Neural cell (in vitro differentiated cells): Measurements from ENCODE around the gene ENAH. TPM values are rescaled to one million over a fixed set of nuclear protein-coding genes. Genes with fewer than 3 reads are reported as not detected.
"Not testable (repeated sequence)": the region's sequence is repeated elsewhere in the genome, so short reads cannot be mapped to it uniquely, and the experiment has no call there.

Source experiments
- H2AFZ ChIP-seq: fragments of 200-600, 300-800 bp; sonication (generic), shearing (Covaris generic); 2 replicates; pipeline ENCODE4 v1.6.0; 2014; ENCODE audit warnings: low read depth, mild to moderate bottlenecking, antibody characterized with exemption, low read length, moderate library complexity
- H3F3A ChIP-seq: fragments of 200-600 bp; shearing (Covaris generic); 2 replicates; pipeline ENCODE4 v1.6.1; 2016; ENCODE audit warnings: mild to moderate bottlenecking, moderate library complexity, mixed read lengths, antibody characterized with exemption, low read length; ENCODE audit not compliant: insufficient read depth, poor library complexity, severe bottlenecking
- H3K27ac ChIP-seq: fragments of 200-600, 300-800 bp; sonication (generic), shearing (Covaris generic); 2 replicates; pipeline ENCODE4 v1.5.1; 2014; ENCODE audit warnings: mild to moderate bottlenecking, low read length, moderate library complexity
- H3K27me3 ChIP-seq: fragments of 300-800, 200-600 bp; sonication (generic), shearing (Covaris generic); 2 replicates; pipeline ENCODE4 v1.6.0; 2014; ENCODE audit warnings: mild to moderate bottlenecking, low read depth, low read length, moderate library complexity; ENCODE audit not compliant: insufficient read depth
- H3K36me3 ChIP-seq: fragments of 300-800, 200-600 bp; sonication (generic), shearing (Covaris generic); 2 replicates; pipeline ENCODE4 v1.5.1; 2014; ENCODE audit warnings: mild to moderate bottlenecking, antibody characterized with exemption, low read length, moderate library complexity; ENCODE audit not compliant: insufficient read depth
- H3K4me2 ChIP-seq: fragments of 300-800, 200-600 bp; sonication (generic), shearing (Covaris generic); 2 replicates; pipeline ENCODE4 v1.6.0; 2014; ENCODE audit warnings: mild to moderate bottlenecking, low read length
- H3K4me3 ChIP-seq: fragments of 300-800, 200-600 bp; sonication (generic), shearing (Covaris generic); 2 replicates; pipeline ENCODE4 v1.5.1; 2014; ENCODE audit warnings: mild to moderate bottlenecking, low read length, moderate library complexity
- H3K79me2 ChIP-seq: fragments of 200-600 bp; shearing (Covaris generic); replicated peaks from 2 replicates; pipeline ENCODE4 v1.6.0; 2014; ENCODE audit warnings: mild to moderate bottlenecking, low read length, moderate library complexity; ENCODE audit not compliant: insufficient read depth
- H3K9ac ChIP-seq: fragments of 300-800, 200-600 bp; sonication (generic), shearing (Covaris generic); 2 replicates; pipeline ENCODE4 v1.6.1; 2016; ENCODE audit warnings: mild to moderate bottlenecking, low read length, mixed read lengths
- H3K9me2 ChIP-seq: fragments of 200-600 bp; shearing (Covaris generic); 2 replicates; pipeline ENCODE4 v1.6.1; 2016; ENCODE audit warnings: mild to moderate bottlenecking, low read length, mixed read lengths; ENCODE audit not compliant: insufficient read depth
- H3K9me3 ChIP-seq: fragments of 200-600, 300-800 bp; sonication (generic), shearing (Covaris generic); 2 replicates; pipeline ENCODE4 v1.6.1; 2016; ENCODE audit warnings: mild to moderate bottlenecking, mixed run types, low read length, moderate library complexity, mixed read lengths
- H4K20me1 ChIP-seq: fragments of 200-600 bp; shearing (Covaris generic); 2 replicates; pipeline ENCODE4 v1.6.1; 2016; ENCODE audit warnings: mild to moderate bottlenecking, mixed run types; ENCODE audit not compliant: insufficient read depth
- EP300 ChIP-seq: fragments of 450-650 bp; conservative IDR thresholded peaks from 2 replicates; pipeline ENCODE4 v1.6.1; 2014; ENCODE audit warnings: antibody characterized with exemption, mild to moderate bottlenecking, moderate library complexity; ENCODE audit not compliant: poor library complexity, severe bottlenecking
- EZH2 ChIP-seq: fragments of 200-600, 300-800 bp; shearing (Covaris generic), sonication (generic); IDR thresholded peaks from 2 replicates; pipeline ENCODE4 v1.6.1; 2014; ENCODE audit warnings: antibody characterized with exemption, low read length, borderline replicate concordance, mild to moderate bottlenecking; ENCODE audit not compliant: insufficient read depth, poor library complexity, severe bottlenecking
- MXI1 ChIP-seq: fragments of 450-650 bp; conservative IDR thresholded peaks from 2 replicates; pipeline ENCODE4 v1.6.1; 2014; ENCODE audit warnings: antibody characterized with exemption, mild to moderate bottlenecking; ENCODE audit not compliant: poor library complexity, severe bottlenecking
- POLR2AphosphoS5 ChIP-seq: IDR thresholded peaks from 2 replicates; pipeline ENCODE4 v1.6.1; 2012
- RAD21 ChIP-seq: fragments of 450-650 bp; conservative IDR thresholded peaks from 2 replicates; pipeline ENCODE4 v1.6.1; 2014; ENCODE audit warnings: antibody characterized with exemption, mild to moderate bottlenecking, moderate library complexity
- REST ChIP-seq: IDR thresholded peaks from 2 replicates; pipeline ENCODE4 v1.6.1; 2012; ENCODE audit warnings: borderline replicate concordance
- SMC3 ChIP-seq: fragments of 450-650 bp; conservative IDR thresholded peaks from 2 replicates; pipeline ENCODE4 v1.6.1; 2014; ENCODE audit warnings: antibody characterized with exemption, mild to moderate bottlenecking, moderate library complexity; ENCODE audit not compliant: poor library complexity
- TAF1 ChIP-seq: IDR thresholded peaks from 2 replicates; pipeline ENCODE4 v1.6.1; 2012; ENCODE audit warnings: low read depth
- polyA plus RNA-seq: library from polyadenylated mRNA; depleted of rRNA; stranded (reverse); fragments of >200 nt; gene quantifications from 2 replicates; pipeline ENCODE4 v1.2.3, GENCODE V29; 2014
- TF ChIP-seq, protein P1 (sequence below): fragments of 450-650 bp; IDR thresholded peaks from 2 replicates; pipeline ENCODE4 v1.5.1; 2014; ENCODE audit warnings: antibody characterized with exemption, mild to moderate bottlenecking, moderate library complexity; ENCODE audit not compliant: poor library complexity, severe bottlenecking

Gene ENAH
- polyA plus RNA-seq, 1 donor from 2014 or later: 58.4 TPM

GRCh38 chr1:225694151-225694603 is 41.3 kb upstream of the ENAH start:
- H3K9me3 ChIP-seq: no peaks in the 10 kb centered on the region

GRCh38 chr1:225693697-225694096 is 40.8 kb upstream of the ENAH start:
- H3K4me3 ChIP-seq, H3K9me2 ChIP-seq, H3K27ac ChIP-seq: not testable (repeated sequence)

More at GRCh38 chr1:225694151-225694603, 41.3 kb upstream of the ENAH start:
- H3K36me3 ChIP-seq: no peaks in the 10 kb centered on the region
- no peak overlapping the region for H3K4me2 ChIP-seq
- no peak overlapping the region for H3K27ac ChIP-seq
- H3K27me3 ChIP-seq: no peaks in the 10 kb centered on the region
- no peaks in the 10 kb centered on the region for H4K20me1 ChIP-seq
- no peak overlapping the region for H2AFZ ChIP-seq
- no peaks in the 10 kb centered on the region for H3F3A ChIP-seq
- no peak overlapping the region for H3K4me3 ChIP-seq
- TF ChIP-seq EZH2: no peak
- TF ChIP-seq MXI1: no peak
- no peak for TF ChIP-seq RAD21
- no peak for TF ChIP-seq SMC3
- no peak for TF ChIP-seq REST
- TF ChIP-seq POLR2AphosphoS5: no peak
- no peak for TF ChIP-seq EP300
- no peak for TF ChIP-seq TAF1
- TF ChIP-seq, protein P1, sequence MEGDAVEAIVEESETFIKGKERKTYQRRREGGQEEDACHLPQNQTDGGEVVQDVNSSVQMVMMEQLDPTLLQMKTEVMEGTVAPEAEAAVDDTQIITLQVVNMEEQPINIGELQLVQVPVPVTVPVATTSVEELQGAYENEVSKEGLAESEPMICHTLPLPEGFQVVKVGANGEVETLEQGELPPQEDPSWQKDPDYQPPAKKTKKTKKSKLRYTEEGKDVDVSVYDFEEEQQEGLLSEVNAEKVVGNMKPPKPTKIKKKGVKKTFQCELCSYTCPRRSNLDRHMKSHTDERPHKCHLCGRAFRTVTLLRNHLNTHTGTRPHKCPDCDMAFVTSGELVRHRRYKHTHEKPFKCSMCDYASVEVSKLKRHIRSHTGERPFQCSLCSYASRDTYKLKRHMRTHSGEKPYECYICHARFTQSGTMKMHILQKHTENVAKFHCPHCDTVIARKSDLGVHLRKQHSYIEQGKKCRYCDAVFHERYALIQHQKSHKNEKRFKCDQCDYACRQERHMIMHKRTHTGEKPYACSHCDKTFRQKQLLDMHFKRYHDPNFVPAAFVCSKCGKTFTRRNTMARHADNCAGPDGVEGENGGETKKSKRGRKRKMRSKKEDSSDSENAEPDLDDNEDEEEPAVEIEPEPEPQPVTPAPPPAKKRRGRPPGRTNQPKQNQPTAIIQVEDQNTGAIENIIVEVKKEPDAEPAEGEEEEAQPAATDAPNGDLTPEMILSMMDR: no peak
- H3K9ac ChIP-seq: no peak overlapping the region
- no peaks in the 10 kb centered on the region for H3K9me2 ChIP-seq
- H3K79me2 ChIP-seq: no peaks in the 10 kb centered on the region

DNA sequence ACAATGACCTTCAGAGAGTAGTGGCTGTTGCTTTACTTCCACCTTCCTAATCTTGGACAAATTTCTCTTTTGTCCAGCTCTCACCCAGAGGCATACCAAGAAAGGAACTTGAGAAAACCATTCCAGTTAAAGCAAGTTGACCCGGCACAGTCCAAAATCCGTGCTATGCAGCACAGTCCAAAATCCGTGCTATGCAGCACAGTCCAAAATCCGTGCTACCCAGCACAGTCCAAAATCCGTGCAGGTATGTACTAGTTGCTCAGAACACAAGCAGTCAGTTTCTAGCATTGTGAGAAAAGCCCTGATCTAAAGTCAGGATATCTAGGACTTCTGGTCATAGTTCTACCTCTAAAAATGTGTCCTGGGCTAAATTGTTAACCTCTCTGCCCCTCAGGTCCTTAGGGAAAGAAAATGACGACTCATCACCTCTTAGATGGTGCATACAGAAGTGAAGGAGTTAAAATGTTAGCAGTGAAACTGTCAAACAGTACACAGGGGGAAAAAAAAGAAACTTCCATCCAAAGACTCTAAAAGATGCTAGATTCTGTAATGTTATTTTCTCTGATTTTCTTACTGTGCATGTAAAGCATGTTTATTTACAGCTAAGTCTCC is 40.3 kb upstream of the ENAH start:
- Histone ChIP-seq H3K9me3 (no peaks in the 10 kb centered on the region), H3K4me3 (no peak overlapping the region), H3K79me2 (no peaks in the 10 kb centered on the region), H3K9me2 (no peaks in the 10 kb centered on the region), H2AFZ (no peak overlapping the region), H4K20me1 (no peaks in the 10 kb centered on the region), H3K4me2 (no peak overlapping the region), H3K27me3 (no peaks in the 10 kb centered on the region), H3K36me3 (no peaks in the 10 kb centered on the region), H3K27ac (no peak overlapping the region), H3F3A (no peaks in the 10 kb centered on the region), H3K9ac (no peak overlapping the region)
- TF ChIP-seq SMC3 (no peak), MXI1 (no peak), EP300 (no peak), REST (no peak), EZH2 (no peak), POLR2AphosphoS5 (no peak), TAF1 (no peak), RAD21 (no peak)
- TF ChIP-seq, protein P1: no peak

More at GRCh38 chr1:225693697-225694096, 40.8 kb upstream of the ENAH start:
- H2AFZ ChIP-seq, H3K4me2 ChIP-seq, H3K27me3 ChIP-seq, H3F3A ChIP-seq, H3K9me3 ChIP-seq, H3K79me2 ChIP-seq, H3K36me3 ChIP-seq, H3K9ac ChIP-seq, H4K20me1 ChIP-seq: not testable (repeated sequence)
